SK-MEL-5 (cell line): Measurements from ENCODE around the gene TAS2R10. TPM values are rescaled to one million over a fixed set of nuclear protein-coding genes. Genes with fewer than 3 reads are reported as not detected.
"Not testable (repeated sequence)": the region's sequence is repeated elsewhere in the genome, so short reads cannot be mapped to it uniquely, and the experiment has no call there.

Experiments
- DNase-seq: peaks from one replicate; pipeline ENCODE4 v3.0.0-alpha.2; 2016; ENCODE audit warnings: low read depth, low spot score
- in situ Hi-C: cut with HindIII; loops from 2 replicates; pipeline ENCODE4 v1.10.0; 2016; ENCODE audit warnings: low sequenced_read_pairs, high pct_unique_total_duplicates, low pct_unique_long_range_greater_than_20kb
- small RNA-seq, 2 experiments: library from RNA; depleted of rRNA; stranded (forward); fragments of <200 nt; gene quantifications; one replicate each; pipeline ENCODE3, GENCODE V24; 2014
- total RNA-seq: library from RNA; depleted of rRNA; stranded (reverse); fragments of >200 nt; shearing (Covaris generic); gene quantifications from 2 replicates; pipeline ENCODE4 v1.2.3, GENCODE V29; 2014; rRNA removed

TAS2R10 gene
- total RNA-seq, 1 experiment from 2014 or later = 0.13 TPM

DNA sequence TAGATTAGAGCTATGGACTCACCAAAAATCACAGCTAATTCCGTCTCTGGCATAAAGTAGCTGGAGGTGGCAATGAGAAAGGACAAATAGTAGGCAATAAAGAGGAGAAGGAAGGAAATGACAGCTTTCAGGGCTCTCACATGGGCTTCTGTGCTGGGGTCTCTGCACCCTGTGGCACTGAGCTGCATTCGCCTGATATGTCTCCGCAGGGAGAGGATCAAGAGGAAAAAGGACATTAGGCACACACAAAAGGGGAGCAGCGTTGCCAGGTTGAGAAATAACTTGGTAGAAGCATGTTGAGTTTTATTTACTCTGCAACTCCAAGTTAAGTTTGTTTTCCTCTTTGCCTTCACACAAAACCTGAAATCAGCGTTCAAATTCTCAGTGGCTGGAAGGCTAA, 24.4 kb downstream of the TAS2R10 start:
- DNase-seq = no peak
- in situ Hi-C loops = no loop called here

DNA sequence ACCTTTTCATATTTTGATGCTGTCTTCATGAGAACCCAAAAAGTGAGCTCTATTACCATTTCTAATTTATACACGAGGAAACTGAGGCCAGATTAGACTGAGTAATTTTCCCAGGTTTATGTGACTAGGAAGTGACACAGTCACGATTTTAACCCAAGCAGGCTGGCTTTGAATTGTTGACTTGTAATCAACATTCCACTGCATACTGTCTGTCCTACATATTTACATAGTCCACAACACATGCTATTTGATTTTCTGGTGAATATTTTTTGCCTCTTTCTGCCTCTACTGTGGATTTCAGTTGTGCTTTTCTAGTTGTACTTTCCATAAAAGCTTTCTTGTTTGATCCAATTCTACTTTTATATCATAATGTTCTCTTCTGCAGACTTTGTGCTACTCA, 31.9 kb downstream of the TAS2R10 start:
- in situ Hi-C loops = no loop called here
- no peak for DNase-seq

- in situ Hi-C loops, DNase-seq: not testable (repeated sequence)
These were observed 34.4 kb downstream of the TAS2R10 start for GRCh38 chr12:10791769-10792168.

DNA sequence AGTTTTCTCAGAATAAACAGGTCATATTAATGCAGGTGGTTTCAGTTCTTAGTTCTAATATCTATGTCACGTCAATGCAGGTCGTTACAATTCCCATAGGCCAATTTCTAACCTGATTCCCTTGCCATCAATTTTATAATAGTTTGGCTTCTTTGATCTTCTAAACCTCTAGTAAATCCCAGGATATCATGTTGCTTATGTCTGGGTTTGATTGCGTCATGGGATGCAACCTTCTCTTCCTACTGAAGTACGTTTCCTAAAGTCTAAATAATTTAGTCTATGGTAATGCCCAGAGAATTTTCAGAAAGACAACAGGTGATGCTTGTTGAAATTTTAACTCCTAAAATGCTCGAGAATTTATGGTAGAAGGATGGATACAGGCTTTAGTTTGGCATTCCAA, 42.9 kb downstream of the TAS2R10 start:
- DNase-seq = no peak
- in situ Hi-C loops = no loop called here

DNA sequence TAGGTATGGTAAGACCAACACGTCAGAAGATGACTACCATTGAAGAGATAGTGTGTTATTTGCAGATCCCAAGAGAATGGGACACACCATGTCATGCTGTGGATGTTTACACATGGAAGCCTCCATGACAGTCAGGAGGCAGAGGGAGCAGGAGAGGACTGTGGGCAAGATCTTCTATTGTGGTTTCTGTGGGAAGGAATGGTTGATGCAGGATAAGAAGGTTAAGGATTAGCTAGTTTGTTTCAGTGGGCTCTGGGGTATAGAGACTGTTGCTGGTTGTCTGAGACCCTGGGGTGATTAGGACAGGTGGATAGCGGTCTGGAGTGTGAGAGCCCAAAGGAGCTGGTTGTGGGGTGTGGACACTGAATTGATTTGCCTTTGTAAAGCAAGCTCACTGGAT, 47.1 kb downstream of the TAS2R10 start:
- DNase-seq = no peak
- in situ Hi-C loops = no loop called here

Small RNA genes lying within 50 kb of the gene (small RNA-seq; reads per million reads assigned to genes)
- gene PRR4 = 0 to 0.02 reads per million in 2 experiments

Other genes with a start within 250 kb of the TAS2R10 start
- gene MAGOHB, start 212.7 kb downstream of the TAS2R10 start, total RNA-seq = 62.0 and 66.9 TPM in 2 replicates
- 0.05 TPM in 1 of 2 replicates, not detected in the other for gene STYK1, start 152.3 kb downstream of the TAS2R10 start, total RNA-seq
- gene YBX3, start 103.0 kb downstream of the TAS2R10 start, total RNA-seq = 55.1 and 64.7 TPM in 2 replicates
- not detected in 2 replicates for gene TAS2R7, start 23.7 kb downstream of the TAS2R10 start, total RNA-seq
- not detected in 2 replicates for gene TAS2R8, start 19.1 kb downstream of the TAS2R10 start, total RNA-seq
- gene TAS2R9, start 16.2 kb downstream of the TAS2R10 start, total RNA-seq = not detected in 2 replicates
- gene PRR4, start 23.1 kb upstream of the TAS2R10 start, total RNA-seq = 3.2 and 4.6 TPM in 2 replicates
- 8.8 and 11.5 TPM in 2 replicates for gene PRH1, start 57.9 kb upstream of the TAS2R10 start, total RNA-seq
- gene TAS2R13, start 83.2 kb upstream of the TAS2R10 start, total RNA-seq = 0.18 TPM in 1 of 2 replicates, not detected in the other
- gene PRH2, start 102.9 kb upstream of the TAS2R10 start, total RNA-seq = 0.26 TPM in 1 of 2 replicates, not detected in the other
- gene TAS2R14, start 112.9 kb upstream of the TAS2R10 start, total RNA-seq = 1.6 and 1.8 TPM in 2 replicates
- 1.3 TPM in 1 of 2 replicates, not detected in the other for gene TAS2R50, start 160.6 kb upstream of the TAS2R10 start, total RNA-seq
- 1.1 and 1.3 TPM in 2 replicates for gene TAS2R20, start 171.9 kb upstream of the TAS2R10 start, total RNA-seq
- gene TAS2R19, start 196.3 kb upstream of the TAS2R10 start, total RNA-seq = 0.32 and 0.55 TPM in 2 replicates
- gene TAS2R31, start 205.0 kb upstream of the TAS2R10 start, total RNA-seq = 0.98 and 1.7 TPM in 2 replicates
- gene TAS2R46, start 235.9 kb upstream of the TAS2R10 start, total RNA-seq = 0.16 and 0.95 TPM in 2 replicates